ENCODE results near the gene DOK7. TPM values are rescaled to one million over a fixed set of nuclear protein-coding genes. Genes with fewer than 3 reads are reported as not detected.

Gene DOK7
- total RNA-seq, 1 experiment from 2014 or later, result 0.26 TPM

DNA sequence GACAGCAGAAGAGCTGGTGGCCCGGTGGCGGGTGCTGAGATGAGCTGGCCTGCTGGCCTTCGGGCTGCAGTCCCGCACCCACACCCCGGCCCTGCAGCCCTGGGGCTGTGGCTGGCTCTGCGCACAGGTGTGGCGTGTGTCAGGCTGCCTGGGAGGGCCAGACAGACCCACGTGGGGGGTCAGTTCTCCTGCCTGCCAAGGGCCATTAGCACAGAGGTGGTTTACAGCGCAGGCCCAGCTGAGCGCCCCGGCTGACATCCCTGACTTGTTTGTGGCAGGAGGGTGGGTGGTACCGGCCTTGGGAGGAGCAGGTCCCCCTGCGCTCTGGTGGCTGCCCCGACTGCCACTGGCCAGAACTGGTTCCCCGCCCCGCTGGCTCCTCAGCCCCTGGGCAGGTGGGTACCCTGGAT is 30.7 kb upstream of the DOK7 start:
- Histone ChIP-seq H3K9ac (ENCODE audit: extremely low read depth, insufficient read length, low read length) (no peak overlapping the region), H3K27me3 (ENCODE audit: insufficient read depth, low read length) (no peaks in the 10 kb centered on the region)
- H3K4me3 Mint-ChIP-seq, result no peak overlapping the region

More for the DNA sequence above, 30.7 kb upstream of the DOK7 start:
- no peak overlapping the region for H3K4me2 ChIP-seq (ENCODE audit: insufficient read depth, insufficient read length, low read length)
- no peak overlapping the region for H4K91ac ChIP-seq (ENCODE audit: insufficient read length, low read depth, low read length)
- Mint-ChIP-seq H3K27me3 (ENCODE audit: low read depth) (no peaks in the 10 kb centered on the region), H3K9me3 (no peaks in the 10 kb centered on the region), H3K27ac (no peak overlapping the region), H3K4me1 (peaks cover 2 to 13% of the 10 kb centered on the region in 2 experiments; a peak in 3 of 4 replicates), H3K36me3 (ENCODE audit: insufficient read depth in 1 of 3, low read depth in 3 of 3) (peaks cover 3 to 8% (median 6%) of the 10 kb centered on the region in 3 experiments; a peak in 4 of 7 replicates)
- no CpG with 5 or more reads among the region's 16 CpGs for WGBS (ENCODE audit: extremely low coverage, insufficient read length, low lambda C conversion rate)
- no peak overlapping the region for H4K8ac ChIP-seq (replicated peaks; ENCODE audit: insufficient read length, low read depth, low read length)
- H2AFZ ChIP-seq (ENCODE audit: low read length), result no peak overlapping the region
- no peak overlapping the region for H3K23ac ChIP-seq (ENCODE audit: insufficient read length, low read depth, low read length)
- no peak overlapping the region for H3K4ac ChIP-seq (ENCODE audit: low read depth, low read length)
- H3K27ac ChIP-seq (ENCODE audit: insufficient read length, low read depth, low read length), result no peak overlapping the region
- no peak overlapping the region for H2BK15ac ChIP-seq (ENCODE audit: low read depth, low read length)
- no peak overlapping the region for H3K14ac ChIP-seq (ENCODE audit: insufficient read depth, low read length)
- no peaks in the 10 kb centered on the region for H4K20me1 ChIP-seq (ENCODE audit: control insufficient read depth, insufficient read depth, insufficient read length)
- H3K79me1 ChIP-seq (ENCODE audit: insufficient read depth, low read depth, low read length, poor library complexity, severe bottlenecking), result no peaks in the 10 kb centered on the region
- TF ChIP-seq, protein P1, sequence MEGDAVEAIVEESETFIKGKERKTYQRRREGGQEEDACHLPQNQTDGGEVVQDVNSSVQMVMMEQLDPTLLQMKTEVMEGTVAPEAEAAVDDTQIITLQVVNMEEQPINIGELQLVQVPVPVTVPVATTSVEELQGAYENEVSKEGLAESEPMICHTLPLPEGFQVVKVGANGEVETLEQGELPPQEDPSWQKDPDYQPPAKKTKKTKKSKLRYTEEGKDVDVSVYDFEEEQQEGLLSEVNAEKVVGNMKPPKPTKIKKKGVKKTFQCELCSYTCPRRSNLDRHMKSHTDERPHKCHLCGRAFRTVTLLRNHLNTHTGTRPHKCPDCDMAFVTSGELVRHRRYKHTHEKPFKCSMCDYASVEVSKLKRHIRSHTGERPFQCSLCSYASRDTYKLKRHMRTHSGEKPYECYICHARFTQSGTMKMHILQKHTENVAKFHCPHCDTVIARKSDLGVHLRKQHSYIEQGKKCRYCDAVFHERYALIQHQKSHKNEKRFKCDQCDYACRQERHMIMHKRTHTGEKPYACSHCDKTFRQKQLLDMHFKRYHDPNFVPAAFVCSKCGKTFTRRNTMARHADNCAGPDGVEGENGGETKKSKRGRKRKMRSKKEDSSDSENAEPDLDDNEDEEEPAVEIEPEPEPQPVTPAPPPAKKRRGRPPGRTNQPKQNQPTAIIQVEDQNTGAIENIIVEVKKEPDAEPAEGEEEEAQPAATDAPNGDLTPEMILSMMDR (conservative IDR thresholded peaks at IDR 0.05), result no peak
- no peaks in the 10 kb centered on the region for H3K4me1 ChIP-seq (ENCODE audit: insufficient read depth, low read length)
- no peak for DNase-seq
- H3K18ac ChIP-seq (ENCODE audit: insufficient read length, low read depth, low read length), result no peak overlapping the region
- H2BK20ac ChIP-seq (ENCODE audit: low read depth, low read length, poor library complexity, severe bottlenecking), result no peak overlapping the region
- H2BK120ac ChIP-seq (ENCODE audit: low read depth, low read length, poor library complexity, severe bottlenecking), result no peak overlapping the region
- no peaks in the 10 kb centered on the region for H3K9me3 ChIP-seq (ENCODE audit: control insufficient read depth, low read depth, low read length)
- no peak overlapping the region for H2BK5ac ChIP-seq (ENCODE audit: insufficient read length, low read length)
- no peaks in the 10 kb centered on the region for H3K79me2 ChIP-seq (ENCODE audit: insufficient read depth, low read length)
- no peak overlapping the region for H3T11ph ChIP-seq (ENCODE audit: low read length)
- H2AK5ac ChIP-seq (ENCODE audit: insufficient read length, low read length), result no peak overlapping the region
- no peak overlapping the region for H3K56ac ChIP-seq (ENCODE audit: insufficient read length, low read depth, low read length)
- H3K23me2 ChIP-seq (ENCODE audit: insufficient read length, low read depth, low read length, poor library complexity, severe bottlenecking), result no peaks in the 10 kb centered on the region
- H2BK12ac ChIP-seq (ENCODE audit: insufficient read length, low read depth, low read length), result no peak overlapping the region
- no peak overlapping the region for H4K5ac ChIP-seq (ENCODE audit: insufficient read length, low read depth, low read length)

Measured in H9 (cell line).